WERI-Rb-1 (cell line): ENCODE data around the gene MYRIP.

ENCODE experiments used
- DNase-seq: peaks from one replicate; pipeline ENCODE4 v3.0.0-alpha.2; 2020
- H3K27ac ChIP-seq: fragments of 250-450 bp; sonication (Bioruptor Pico); 2 replicates; pipeline ENCODE4 v1.5.1; 2020; ENCODE audit warnings: mild to moderate bottlenecking, moderate library complexity
- H3K27me3 ChIP-seq: fragments of 250-450 bp; sonication (Bioruptor Pico); 2 replicates; pipeline ENCODE4 v1.5.1; 2021; ENCODE audit warnings: mild to moderate bottlenecking, low read depth, moderate library complexity; ENCODE audit not compliant: insufficient read depth, severe bottlenecking
- H3K36me3 ChIP-seq: fragments of 250-450 bp; sonication (Bioruptor Pico); 2 replicates; pipeline ENCODE4 v1.5.1; 2020; ENCODE audit warnings: mild to moderate bottlenecking, moderate library complexity
- H3K4me3 ChIP-seq: 2 replicates; pipeline ENCODE4 v1.5.1; 2011; ENCODE audit warnings: low read depth, mild to moderate bottlenecking, control low read depth, low read length
- H3K9me3 ChIP-seq: fragments of 250-450 bp; sonication (Bioruptor Pico); 2 replicates; pipeline ENCODE4 v1.5.1; 2021; ENCODE audit warnings: mild to moderate bottlenecking, moderate library complexity; ENCODE audit not compliant: severe bottlenecking
- TF ChIP-seq, protein P1 (sequence below): IDR thresholded peaks from 2 replicates; pipeline ENCODE4 v1.5.1; 2011; ENCODE audit warnings: low read depth, mild to moderate bottlenecking, control low read depth, inconsistent platforms, low read length

The MYRIP gene

GRCh38 chr3:39804951-39805350 is 4.5 kb upstream of the MYRIP start:
- DNase-seq = no peak
- no peaks in the 10 kb centered on the region for H3K27me3 ChIP-seq
- no peaks in the 10 kb centered on the region for H3K36me3 ChIP-seq
- H3K4me3 ChIP-seq = no peak overlapping the region
- TF ChIP-seq, protein P1, sequence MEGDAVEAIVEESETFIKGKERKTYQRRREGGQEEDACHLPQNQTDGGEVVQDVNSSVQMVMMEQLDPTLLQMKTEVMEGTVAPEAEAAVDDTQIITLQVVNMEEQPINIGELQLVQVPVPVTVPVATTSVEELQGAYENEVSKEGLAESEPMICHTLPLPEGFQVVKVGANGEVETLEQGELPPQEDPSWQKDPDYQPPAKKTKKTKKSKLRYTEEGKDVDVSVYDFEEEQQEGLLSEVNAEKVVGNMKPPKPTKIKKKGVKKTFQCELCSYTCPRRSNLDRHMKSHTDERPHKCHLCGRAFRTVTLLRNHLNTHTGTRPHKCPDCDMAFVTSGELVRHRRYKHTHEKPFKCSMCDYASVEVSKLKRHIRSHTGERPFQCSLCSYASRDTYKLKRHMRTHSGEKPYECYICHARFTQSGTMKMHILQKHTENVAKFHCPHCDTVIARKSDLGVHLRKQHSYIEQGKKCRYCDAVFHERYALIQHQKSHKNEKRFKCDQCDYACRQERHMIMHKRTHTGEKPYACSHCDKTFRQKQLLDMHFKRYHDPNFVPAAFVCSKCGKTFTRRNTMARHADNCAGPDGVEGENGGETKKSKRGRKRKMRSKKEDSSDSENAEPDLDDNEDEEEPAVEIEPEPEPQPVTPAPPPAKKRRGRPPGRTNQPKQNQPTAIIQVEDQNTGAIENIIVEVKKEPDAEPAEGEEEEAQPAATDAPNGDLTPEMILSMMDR = no peak
- no peak overlapping the region for H3K27ac ChIP-seq
- peaks cover 3% of the 10 kb centered on the region for H3K9me3 ChIP-seq

- TF ChIP-seq, protein P1 = no peak
- Histone ChIP-seq H3K27ac (no peak overlapping the region), H3K9me3 (peaks cover 3% of the 10 kb centered on the region), H3K4me3 (no peak overlapping the region), H3K36me3 (no peaks in the 10 kb centered on the region), H3K27me3 (peaks cover 4% of the 10 kb centered on the region)
- DNase-seq = no peak
Observed at GRCh38 chr3:39805650-39806049, 3.8 kb upstream of the MYRIP start.

DNA sequence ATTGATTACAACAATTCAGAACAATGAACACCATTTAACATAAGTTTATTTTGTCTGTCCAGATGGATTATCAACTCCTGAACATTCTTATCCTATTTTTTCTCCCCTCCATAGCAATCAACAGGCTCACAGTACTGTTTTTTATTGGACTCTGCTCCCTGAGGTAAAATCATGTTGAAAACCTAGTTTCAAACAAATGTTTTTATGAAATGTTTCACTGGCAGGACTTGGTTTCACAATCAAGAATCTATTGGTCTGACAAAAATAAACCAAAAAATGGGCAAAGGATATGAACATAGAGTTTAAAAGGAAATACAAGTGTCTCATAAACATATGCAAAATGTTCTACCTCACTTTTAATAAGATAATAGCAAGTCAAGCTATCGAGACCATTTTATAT is 2.6 kb upstream of the MYRIP start:
- H3K9me3 ChIP-seq = peaks cover 3% of the 10 kb centered on the region
- TF ChIP-seq, protein P1 = no peak
- no peak overlapping the region for H3K27ac ChIP-seq
- no peak overlapping the region for H3K4me3 ChIP-seq
- no peaks in the 10 kb centered on the region for H3K36me3 ChIP-seq
- DNase-seq = no peak
- peaks cover 4% of the 10 kb centered on the region for H3K27me3 ChIP-seq

- peak; percentile 61 for DNase-seq
- no peaks in the 10 kb centered on the region for H3K36me3 ChIP-seq
- H3K27me3 ChIP-seq = peaks cover 4% of the 10 kb centered on the region
- H3K27ac ChIP-seq = peak overlapping the region; percentile 20
- H3K4me3 ChIP-seq = peak overlapping the region; percentile 72
- peaks cover 3% of the 10 kb centered on the region for H3K9me3 ChIP-seq
- TF ChIP-seq, protein P1 = no peak
Observed at GRCh38 chr3:39808467-39809180, 785 bp upstream of the MYRIP start.

DNA sequence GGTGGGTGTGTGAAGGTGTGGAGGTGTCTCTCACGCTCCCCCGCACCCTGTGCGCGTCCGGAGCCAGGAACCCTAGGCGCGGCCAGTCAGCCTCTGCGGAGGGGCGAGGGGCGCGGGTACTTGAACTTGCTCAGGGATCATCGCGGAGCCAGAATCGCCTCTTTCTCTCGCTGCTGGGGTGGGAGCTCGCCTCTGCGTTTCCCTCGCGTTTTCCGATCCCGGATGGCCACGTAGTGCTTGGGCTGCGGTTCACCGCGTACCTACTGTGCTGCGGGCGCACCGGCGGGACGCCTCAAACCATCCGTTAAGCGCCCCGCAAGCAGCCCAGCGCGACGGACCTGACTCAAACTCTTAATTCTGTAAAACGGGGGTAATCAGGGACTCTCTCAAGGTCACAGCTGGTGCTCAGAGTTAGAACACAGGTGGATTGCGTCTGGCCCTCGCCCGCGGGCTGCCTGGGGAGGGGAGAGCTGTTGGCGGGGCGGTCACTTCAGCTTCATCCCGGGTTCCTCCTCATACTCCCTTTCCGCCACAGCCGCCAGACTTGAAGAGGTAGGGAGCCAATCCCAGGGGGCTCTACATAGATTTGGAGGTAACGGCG is 686 bp downstream of the MYRIP start:
- TF ChIP-seq, protein P1 = no peak
- peak overlapping the region; percentile 62 for H3K4me3 ChIP-seq
- no peaks in the 10 kb centered on the region for H3K36me3 ChIP-seq
- peak overlapping the region; percentile 65 for H3K27ac ChIP-seq
- H3K27me3 ChIP-seq = peaks cover 4% of the 10 kb centered on the region
- DNase-seq = no peak
- no peaks in the 10 kb centered on the region for H3K9me3 ChIP-seq
